Pulmonary artery endothelial cell (primary cell): Measurements from ENCODE around the gene LTBP1. TPM values are rescaled to one million over a fixed set of nuclear protein-coding genes. Genes with fewer than 3 reads are reported as not detected.

Experiments used
- DNase-seq: peaks from one replicate; pipeline ENCODE4 v3.0.0-alpha.2; 2011; ENCODE audit warnings: low read depth, low spot score
- total RNA-seq: library from RNA; depleted of rRNA; stranded (reverse); fragments of >200 nt; gene quantifications from 2 replicates; pipeline ENCODE4 v1.2.3, GENCODE V29; 2014

LTBP1 gene
- total RNA-seq, 1 donor from 2014 or later, result 109 TPM

- DNase-seq, result no peak
Observed at GRCh38 chr2:33444967-33445366, 498.2 kb downstream of the LTBP1 start.

GRCh38 chr2:33448220-33448899 lies 501.6 kb downstream of the LTBP1 start:
- DNase-seq, result no peak
